ENCODE data around the gene ZNF346. TPM values are rescaled to one million over a fixed set of nuclear protein-coding genes. Genes with fewer than 3 reads are reported as not detected.

The ZNF346 gene
- total and polyA plus RNA-seq, 2 of the 13 experiments (the other 11 are each of a cell fraction or from before 2014, with no cell fraction given): 8.6 to 19.4 TPM

GRCh38 chr5:177086654-177087397, 64.3 kb downstream of the ZNF346 start, which contains the start of gene FGFR4 (continued):
- TF ChIP-seq ZNF891 (CRISPR knock-in tag; IDR thresholded peaks at IDR 0.05) (peak; percentile 91), ZNF775 (CRISPR knock-in tag; IDR thresholded peaks at IDR 0.05; ENCODE audit: borderline replicate concordance) (no peak), ZNF414 (CRISPR knock-in tag; IDR thresholded peaks at IDR 0.05) (peak; percentile 95), ESRRA (CRISPR knock-in tag; IDR thresholded peaks at IDR 0.05; ENCODE audit: low read depth) (peak; percentile 78; the same call in 1 of the 2 replicates), THYN1 (CRISPR knock-in tag; IDR thresholded peaks at IDR 0.05; ENCODE audit: borderline replicate concordance, low read depth) (no peak), GTF3A (CRISPR knock-in tag; conservative IDR thresholded peaks at IDR 0.05) (no peak), PHF20 (CRISPR knock-in tag; IDR thresholded peaks at IDR 0.05) (peak; percentile 49), ZNF280B (CRISPR knock-in tag; IDR thresholded peaks at IDR 0.05; ENCODE audit: borderline replicate concordance) (peak; percentile 93; the same call in 1 of the 2 replicates), SRSF9 (IDR thresholded peaks at IDR 0.05; ENCODE audit: borderline replicate concordance, insufficient read depth, low read depth, low read length, poor library complexity, severe bottlenecking) (no peak), NFATC3 (CRISPR knock-in tag; IDR thresholded peaks at IDR 0.05) (no peak), BCLAF1 (IDR thresholded peaks at IDR 0.05) (no peak), ZC3H4 (CRISPR knock-in tag; IDR thresholded peaks at IDR 0.05; ENCODE audit: borderline replicate concordance) (no peak), ZNF841 (CRISPR knock-in tag; IDR thresholded peaks at IDR 0.05; ENCODE audit: borderline replicate concordance) (no peak; the same call in 1 of the 2 replicates), CBX1 (IDR thresholded peaks at IDR 0.05; ENCODE audit: low read depth) (peak; percentile 88), KDM1A (CRISPR knock-in tag; IDR thresholded peaks at IDR 0.05) (no peak; the same call in 1 of the 2 replicates), ZNF430 (CRISPR knock-in tag; IDR thresholded peaks at IDR 0.05) (peak; percentile 97), GATA4 (IDR thresholded peaks at IDR 0.05; ENCODE audit: borderline replicate concordance, low read depth) (no peak; the same call in 1 of the 2 replicates), ZNF639 (CRISPR knock-in tag; conservative IDR thresholded peaks at IDR 0.05) (peak; percentile 69; the same call in 1 of the 2 replicates), KLF16 (CRISPR knock-in tag; IDR thresholded peaks at IDR 0.05) (peak in 1 of 2 experiments; percentile 94; a peak in 2 of 4 replicates), ZFAT (CRISPR knock-in tag; conservative IDR thresholded peaks at IDR 0.05) (no peak), ZNF878 (CRISPR knock-in tag; IDR thresholded peaks at IDR 0.05) (peak; percentile 73), KDM5B (CRISPR knock-in tag; IDR thresholded peaks at IDR 0.05; ENCODE audit: borderline replicate concordance) (peak; percentile 95; the same call in 1 of the 2 replicates), RBAK (CRISPR knock-in tag; IDR thresholded peaks at IDR 0.05) (no peak), MATR3 (CRISPR knock-in tag; IDR thresholded peaks at IDR 0.05) (no peak)
